Fibroblast of the aortic adventitia (primary cell): ENCODE data around the gene MGAT4C. TPM values are rescaled to one million over a fixed set of nuclear protein-coding genes. Genes with fewer than 3 reads are reported as not detected.
"Not testable (repeated sequence)": the region's sequence is repeated elsewhere in the genome, so short reads cannot be mapped to it uniquely, and the experiment has no call there.

Experiments used
- DNase-seq: peaks from one replicate; pipeline ENCODE4 v3.0.0-alpha.2; 2010; ENCODE audit warnings: low read depth
- H3K4me3 ChIP-seq: 2 replicates; pipeline ENCODE4 v1.5.1; 2011; ENCODE audit warnings: low read depth, mild to moderate bottlenecking, control low read depth, low read length, moderate library complexity
- total RNA-seq: library from RNA; depleted of rRNA; stranded (reverse); fragments of >200 nt; gene quantifications from 2 replicates; pipeline ENCODE4 v1.2.3, GENCODE V29; 2012; ENCODE audit warnings: low replicate concordance
- TF ChIP-seq, protein P1 (sequence below): IDR thresholded peaks from 2 replicates; pipeline ENCODE4 v1.5.1; 2011; ENCODE audit warnings: mild to moderate bottlenecking, low read length, control low read depth, inconsistent platforms; ENCODE audit not compliant: insufficient read depth

The MGAT4C gene
- total RNA-seq, result under 0.01 and 0.09 TPM in 2 replicates

DNA sequence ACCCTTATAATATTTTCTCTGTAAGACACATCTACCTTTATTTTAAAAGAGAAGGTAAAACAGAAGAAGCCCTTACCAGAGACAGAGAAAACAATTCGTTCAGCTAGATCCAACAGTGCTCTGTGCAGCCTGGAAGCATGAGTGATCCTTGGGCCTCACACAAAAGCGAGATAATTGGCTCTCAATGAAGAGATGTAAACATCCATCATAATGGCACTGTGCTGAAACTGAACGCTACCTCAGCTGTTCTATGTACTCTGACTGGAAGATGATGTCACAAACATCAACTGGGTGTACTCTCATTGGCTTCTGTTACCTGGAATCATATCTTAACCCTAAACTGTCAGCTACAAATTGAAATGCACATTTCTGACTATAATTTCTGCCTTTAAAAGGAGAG, at the start of gene MGAT4C:
Gene MGAT4C, minus strand, starts transcription at position 229 of the 400 bp plus-strand sequence.
- no peak for DNase-seq
- TF ChIP-seq, protein P1, sequence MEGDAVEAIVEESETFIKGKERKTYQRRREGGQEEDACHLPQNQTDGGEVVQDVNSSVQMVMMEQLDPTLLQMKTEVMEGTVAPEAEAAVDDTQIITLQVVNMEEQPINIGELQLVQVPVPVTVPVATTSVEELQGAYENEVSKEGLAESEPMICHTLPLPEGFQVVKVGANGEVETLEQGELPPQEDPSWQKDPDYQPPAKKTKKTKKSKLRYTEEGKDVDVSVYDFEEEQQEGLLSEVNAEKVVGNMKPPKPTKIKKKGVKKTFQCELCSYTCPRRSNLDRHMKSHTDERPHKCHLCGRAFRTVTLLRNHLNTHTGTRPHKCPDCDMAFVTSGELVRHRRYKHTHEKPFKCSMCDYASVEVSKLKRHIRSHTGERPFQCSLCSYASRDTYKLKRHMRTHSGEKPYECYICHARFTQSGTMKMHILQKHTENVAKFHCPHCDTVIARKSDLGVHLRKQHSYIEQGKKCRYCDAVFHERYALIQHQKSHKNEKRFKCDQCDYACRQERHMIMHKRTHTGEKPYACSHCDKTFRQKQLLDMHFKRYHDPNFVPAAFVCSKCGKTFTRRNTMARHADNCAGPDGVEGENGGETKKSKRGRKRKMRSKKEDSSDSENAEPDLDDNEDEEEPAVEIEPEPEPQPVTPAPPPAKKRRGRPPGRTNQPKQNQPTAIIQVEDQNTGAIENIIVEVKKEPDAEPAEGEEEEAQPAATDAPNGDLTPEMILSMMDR, result no peak
- no peak within 1 kb of the TSS for H3K4me3 ChIP-seq

DNA sequence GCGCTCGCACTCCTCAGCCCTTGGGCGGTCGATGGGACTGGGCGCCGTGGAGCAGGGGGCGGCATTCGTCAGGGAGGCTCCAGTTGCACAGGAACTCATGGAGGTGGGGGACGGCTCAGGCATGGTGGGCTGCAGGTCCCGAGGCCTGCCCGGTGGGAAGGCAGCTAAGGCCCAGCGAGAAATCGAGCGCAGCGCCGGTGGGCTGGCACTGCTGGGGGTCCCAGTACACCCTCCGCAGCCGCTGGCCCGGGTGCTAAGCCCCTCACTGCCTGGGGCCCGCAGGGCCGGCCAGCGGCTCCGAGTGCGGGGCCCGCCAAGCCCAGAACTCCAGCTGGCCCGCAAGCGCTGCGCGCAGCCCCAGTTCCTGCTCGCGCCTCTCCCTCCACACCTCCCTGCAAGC, 40.2 kb upstream of the MGAT4C start:
- H3K4me3 ChIP-seq, DNase-seq: not testable (repeated sequence)

DNA sequence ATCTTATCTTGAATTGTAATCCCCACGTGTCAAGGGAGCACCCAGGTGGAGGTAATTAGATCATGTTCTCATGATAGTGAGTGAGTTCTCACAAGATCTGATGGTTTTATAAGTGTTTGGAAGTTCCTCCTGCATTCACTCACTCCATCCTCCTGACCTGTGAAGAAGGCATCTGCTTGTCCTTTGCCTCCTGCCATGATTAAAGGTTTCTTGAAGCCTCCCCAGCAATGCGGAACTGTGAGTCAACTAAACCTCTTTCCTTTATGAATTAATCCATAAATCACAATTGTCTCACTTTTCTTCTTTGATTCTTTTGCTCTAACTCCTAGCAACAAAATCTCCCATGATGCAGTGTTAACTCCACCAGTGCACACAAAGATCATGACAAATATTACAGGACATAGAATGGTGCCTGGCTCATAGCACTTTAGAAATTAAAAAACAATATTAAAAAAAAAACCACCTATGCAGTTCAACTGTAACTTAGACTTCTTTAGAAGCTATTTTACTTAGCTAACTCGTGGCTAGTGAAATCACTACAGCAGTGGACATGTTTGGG, 37.6 kb upstream of the MGAT4C start:
- no peak for DNase-seq
- TF ChIP-seq, protein P1, result no peak
- H3K4me3 ChIP-seq, result no peak overlapping the region

DNA sequence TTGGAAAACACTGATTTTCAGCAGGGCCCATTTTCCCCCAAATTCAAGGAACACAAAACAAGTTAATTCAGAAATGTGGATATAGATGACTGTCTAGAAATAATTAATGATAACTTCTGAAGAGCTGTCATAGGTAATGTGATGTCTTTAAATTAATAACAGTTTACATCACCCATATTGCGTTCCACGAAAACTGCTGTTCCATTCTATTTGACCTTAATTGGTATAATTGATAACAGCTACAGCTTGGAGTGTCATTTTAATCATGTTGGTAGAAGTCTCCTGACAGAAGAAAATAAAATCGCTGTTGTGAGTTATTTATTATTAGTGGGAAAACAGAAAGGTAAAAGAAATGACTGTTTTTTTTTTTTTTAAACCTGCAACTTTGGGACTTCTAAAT, 36.3 kb upstream of the MGAT4C start:
- no peak for DNase-seq
- TF ChIP-seq, protein P1, result no peak
- H3K4me3 ChIP-seq, result no peak overlapping the region

DNA sequence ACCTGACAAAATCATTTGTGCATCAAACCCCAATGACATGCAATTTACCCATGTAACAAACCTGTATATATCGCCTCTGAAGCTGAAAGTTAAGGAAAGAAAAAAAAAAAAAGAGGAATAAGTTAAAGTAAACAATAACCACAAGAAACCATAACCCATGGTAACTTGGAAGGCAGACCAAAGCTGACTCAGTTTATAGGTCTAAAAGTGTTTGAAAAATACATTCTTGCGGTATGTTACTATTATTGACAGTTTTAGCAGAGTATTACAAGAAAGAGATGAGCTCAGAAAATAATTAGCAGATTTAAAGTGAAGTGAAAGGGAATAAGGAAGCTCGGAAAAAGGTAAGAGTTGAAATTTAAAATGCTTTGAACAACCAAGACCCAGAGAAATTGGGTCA, 34.4 kb upstream of the MGAT4C start:
- DNase-seq, result no peak
- TF ChIP-seq, protein P1, result no peak

DNA sequence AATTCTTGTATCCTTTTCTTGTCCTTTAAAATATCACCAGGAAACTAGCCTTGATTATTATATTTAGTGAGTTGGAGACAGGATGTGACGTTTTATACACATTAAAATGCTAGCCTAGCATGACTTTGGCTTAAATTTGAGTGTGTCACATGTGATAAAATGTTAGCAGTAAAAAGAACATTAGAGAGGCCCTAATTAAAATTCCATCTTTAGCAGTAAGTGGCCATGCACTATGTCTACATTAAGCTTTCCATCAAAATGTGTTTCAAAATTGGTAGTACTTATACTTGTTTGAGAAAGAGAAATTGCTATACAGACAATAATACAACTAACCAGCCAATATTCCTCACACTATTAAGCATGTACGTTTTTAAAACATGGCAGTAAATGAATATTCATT, 29.9 kb upstream of the MGAT4C start:
- no peak overlapping the region for H3K4me3 ChIP-seq
- TF ChIP-seq, protein P1, result no peak
- DNase-seq, result no peak

More for the DNA sequence above, 34.4 kb upstream of the MGAT4C start:
- H3K4me3 ChIP-seq, result no peak overlapping the region

DNA sequence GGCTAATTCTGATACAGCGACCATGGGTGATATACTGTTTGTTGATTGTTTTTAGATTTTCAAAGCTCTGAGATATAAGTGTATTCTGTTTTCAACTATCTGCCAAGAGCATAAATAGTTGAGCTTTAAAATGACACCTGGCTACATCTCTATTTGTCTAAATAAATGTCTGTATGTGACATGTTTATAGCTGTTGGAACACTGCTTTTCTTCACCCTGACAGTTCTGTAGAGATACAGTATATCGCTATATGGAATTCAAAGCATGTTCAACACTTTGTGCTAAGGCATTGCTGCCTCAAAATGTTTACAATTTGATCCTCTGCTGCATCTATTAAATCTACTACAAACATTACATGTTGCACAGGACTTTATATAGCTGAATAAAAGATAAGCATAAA, 27.4 kb upstream of the MGAT4C start:
- H3K4me3 ChIP-seq, result no peak overlapping the region
- TF ChIP-seq, protein P1, result no peak
- DNase-seq, result no peak
